CD4-positive, alpha-beta T cell treated with Interferon gamma for 1 hour (primary cell): ENCODE results near the gene RFTN1.

Source experiments
- DNase-seq: peaks from one replicate; pipeline ENCODE4 v3.0.0-alpha.2; 2020

Gene RFTN1

DNA sequence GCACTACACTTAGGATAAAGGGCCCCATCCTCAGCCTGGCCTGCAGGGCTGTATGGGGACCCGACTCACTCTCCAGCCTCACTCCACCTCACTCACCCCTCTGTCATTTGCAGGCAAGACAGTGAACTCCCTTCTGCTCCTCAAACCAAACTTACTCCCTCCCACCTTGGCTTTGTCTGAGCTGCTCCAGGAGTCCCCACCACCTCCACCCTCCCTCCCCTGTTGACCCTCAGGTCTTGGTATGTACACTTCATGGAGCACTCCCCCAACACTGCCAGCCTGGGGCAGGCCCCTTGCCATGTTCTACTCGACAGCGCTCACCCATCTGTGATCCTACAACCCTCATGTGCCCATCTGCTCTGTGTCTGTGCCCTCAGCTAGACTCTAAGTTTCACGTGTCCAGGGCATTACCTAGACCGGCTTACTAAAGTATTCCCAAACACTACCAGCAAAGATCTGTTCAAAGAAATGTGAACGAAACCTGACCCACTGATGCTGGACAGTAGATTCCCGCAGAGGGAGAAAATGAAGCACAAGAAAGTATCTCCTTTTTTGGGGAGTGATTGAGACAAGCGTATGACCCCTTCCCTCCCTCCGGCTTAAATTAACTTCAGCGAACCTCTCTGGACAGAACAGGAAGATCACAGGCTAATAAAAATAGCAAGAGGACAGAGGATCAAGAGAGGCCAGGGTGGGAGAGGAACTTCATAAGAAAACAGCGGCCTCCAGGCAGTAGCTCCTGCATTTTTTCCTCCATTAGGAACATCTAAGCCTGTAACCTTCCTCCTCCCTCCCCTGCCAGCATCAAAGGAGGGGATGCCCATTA, 113.2 kb downstream of the RFTN1 start:
- DNase-seq = no peak

GRCh38 chr3:16399473-16399872, 114.0 kb downstream of the RFTN1 start:
- no peak for DNase-seq

DNA sequence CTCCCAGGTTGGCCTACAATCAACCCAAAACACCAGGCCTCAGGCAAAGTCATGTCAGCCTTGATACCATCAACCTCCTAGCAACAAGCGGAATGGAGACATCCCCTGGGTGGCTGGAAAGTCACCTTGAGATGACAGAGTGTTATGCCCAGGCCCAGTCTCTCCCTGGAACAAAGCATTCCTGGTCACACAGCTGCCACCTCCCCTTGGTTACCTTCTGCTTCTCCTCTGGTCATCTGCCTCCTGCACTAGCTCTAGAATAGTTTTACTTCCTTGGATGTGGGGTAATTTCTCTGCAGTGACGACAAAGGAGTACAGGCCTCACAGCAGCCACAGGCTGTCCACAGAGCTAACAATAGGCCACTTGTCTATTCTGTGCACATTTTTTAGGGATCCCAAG, 114.9 kb downstream of the RFTN1 start:
- no peak for DNase-seq

DNA sequence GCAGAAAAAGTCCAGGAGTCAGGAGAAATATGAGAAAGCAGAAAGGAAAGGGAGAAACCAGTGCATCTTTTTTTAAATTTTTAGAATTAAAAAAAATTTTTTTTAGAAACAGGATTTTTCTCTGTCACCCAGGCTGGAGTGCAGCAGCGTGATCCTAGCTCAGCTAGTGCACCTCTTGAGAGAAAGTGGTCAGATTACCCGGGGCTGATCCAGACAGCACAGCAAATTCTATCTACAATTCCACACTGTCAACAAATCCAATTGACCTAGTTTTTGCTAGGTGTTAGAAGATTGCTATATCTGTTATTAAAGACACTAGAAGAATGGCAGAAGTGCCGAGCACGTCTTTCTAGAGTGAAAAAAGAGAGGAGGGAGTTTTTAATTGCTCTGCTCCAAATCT, 117.3 kb downstream of the RFTN1 start:
- DNase-seq = no peak

DNA sequence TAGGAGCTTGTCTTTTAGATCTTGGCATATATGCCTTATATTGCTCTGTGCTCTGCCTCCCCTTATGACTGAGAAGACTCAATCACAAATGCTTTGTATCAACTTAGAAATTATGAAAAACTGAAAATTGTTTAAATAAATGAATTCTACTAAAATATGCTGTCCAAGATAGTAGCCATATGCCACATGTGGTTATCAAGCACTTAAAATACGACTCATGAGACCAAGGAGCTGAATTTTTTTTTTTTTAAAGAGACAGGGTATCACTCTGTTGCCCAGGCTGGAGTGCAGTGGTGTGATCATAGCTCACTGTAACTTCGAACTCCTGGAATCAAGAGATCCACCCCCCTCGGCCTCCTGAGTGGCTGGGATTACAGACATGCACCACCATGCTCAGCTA, 118.3 kb downstream of the RFTN1 start:
- no peak for DNase-seq

DNA sequence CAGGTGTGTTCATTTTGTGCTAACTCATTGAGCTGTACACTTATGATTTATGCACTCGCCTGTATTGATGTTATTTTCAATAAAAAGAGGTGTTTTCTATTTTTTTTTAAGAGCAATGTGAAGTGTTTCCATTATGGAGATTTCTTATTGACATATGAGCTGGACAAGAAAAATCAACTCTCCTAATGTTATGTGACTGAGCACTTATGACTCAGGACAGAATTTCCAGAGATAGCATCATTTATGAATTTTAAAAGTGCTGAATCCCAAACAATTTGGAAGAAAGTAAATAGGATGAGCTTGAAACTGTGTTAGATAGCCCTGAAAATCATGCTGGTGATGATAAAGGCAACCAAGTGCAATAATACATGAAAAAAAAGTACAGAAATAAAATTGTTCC, 118.9 kb downstream of the RFTN1 start:
- no peak for DNase-seq

GRCh38 chr3:16392717-16393116, 120.8 kb downstream of the RFTN1 start:
- no peak for DNase-seq

GRCh38 chr3:16392065-16392464, 121.4 kb downstream of the RFTN1 start:
- no peak for DNase-seq

DNA sequence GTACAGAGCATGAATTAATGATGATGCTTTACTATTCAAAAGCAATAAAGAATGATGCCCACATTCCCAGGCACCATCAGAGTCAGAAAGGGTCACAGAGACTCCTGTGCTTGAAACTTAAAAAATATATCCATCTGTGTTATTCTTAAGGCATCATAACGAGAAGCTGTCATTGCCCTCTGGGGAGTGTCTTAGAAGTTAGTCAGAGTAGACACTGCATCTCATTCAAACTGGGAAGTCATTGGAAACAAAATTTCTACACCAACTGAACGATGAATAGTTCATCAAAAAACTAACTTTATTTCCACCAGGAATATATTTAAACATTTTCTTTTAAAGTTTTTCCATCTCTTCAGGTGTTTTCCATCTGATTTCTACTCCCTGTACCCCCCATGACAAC, 122.9 kb downstream of the RFTN1 start:
- DNase-seq = no peak

- DNase-seq = no peak
Measured at GRCh38 chr3:16388850-16389441, 124.6 kb downstream of the RFTN1 start.

- DNase-seq = no peak
Measured at GRCh38 chr3:16386561-16386960, 126.9 kb downstream of the RFTN1 start.

- DNase-seq = no peak
Measured at GRCh38 chr3:16385151-16385550, 128.3 kb downstream of the RFTN1 start.

GRCh38 chr3:16383864-16384263, 129.6 kb downstream of the RFTN1 start:
- no peak for DNase-seq

DNA sequence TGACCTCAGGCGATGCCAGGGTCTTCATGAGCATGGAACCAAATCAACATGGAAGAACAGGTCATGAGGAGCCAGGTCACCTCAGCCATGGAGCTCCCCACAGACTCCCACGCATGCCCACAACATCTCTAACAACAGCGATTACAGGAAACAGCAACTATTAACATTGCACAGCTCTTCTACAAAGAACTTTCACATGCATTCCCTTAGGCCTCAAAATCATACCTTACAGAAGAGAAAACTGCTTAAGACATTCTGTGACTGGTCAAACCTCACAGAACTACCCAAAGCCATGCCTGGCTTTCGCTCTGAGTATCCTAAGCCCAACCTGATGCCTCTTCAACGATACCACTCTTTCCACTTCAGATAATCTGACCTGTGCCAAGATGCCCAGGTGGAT, 130.7 kb downstream of the RFTN1 start:
- no peak for DNase-seq

DNA sequence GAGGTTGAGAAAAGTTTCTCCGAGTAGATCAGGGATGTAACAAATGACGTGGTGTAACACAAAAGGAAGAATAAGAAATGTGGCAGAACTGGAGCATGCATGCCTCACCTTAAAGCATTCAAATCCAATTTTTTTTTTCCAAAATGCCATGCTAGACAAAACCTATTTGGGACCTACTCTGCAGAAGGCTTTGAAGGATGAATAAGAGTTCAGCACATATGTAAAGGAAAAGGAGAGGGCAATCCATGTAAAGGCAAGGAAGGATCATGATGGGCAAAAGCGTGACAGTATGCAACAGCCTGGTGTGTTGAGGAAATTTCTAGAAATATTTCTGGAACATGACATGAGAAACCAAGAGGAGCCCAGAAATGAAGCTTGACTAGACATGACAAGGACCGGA, 132.1 kb downstream of the RFTN1 start:
- DNase-seq = no peak

DNA sequence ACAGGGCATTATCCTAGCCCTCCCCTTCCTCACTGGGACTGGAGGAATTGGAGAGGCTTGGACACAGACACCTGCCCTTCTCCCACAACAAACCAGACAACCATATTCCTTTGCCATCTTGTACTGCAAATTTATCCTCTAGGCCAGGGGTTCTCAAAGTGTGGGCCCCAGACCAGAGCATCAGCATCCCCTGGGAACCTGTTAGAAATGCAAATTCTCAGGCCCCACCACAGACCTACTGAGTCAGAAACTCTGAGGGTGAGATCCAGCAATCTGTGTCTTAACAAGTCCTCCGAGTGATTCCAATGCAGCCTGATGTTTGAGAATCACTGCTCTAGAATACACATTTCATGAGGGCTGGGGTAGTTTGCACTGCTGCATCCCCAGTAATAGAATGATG, 133.1 kb downstream of the RFTN1 start:
- no peak for DNase-seq

GRCh38 chr3:16379838-16380237, 133.7 kb downstream of the RFTN1 start:
- DNase-seq = no peak

GRCh38 chr3:16378920-16379319, 134.6 kb downstream of the RFTN1 start:
- no peak for DNase-seq

DNA sequence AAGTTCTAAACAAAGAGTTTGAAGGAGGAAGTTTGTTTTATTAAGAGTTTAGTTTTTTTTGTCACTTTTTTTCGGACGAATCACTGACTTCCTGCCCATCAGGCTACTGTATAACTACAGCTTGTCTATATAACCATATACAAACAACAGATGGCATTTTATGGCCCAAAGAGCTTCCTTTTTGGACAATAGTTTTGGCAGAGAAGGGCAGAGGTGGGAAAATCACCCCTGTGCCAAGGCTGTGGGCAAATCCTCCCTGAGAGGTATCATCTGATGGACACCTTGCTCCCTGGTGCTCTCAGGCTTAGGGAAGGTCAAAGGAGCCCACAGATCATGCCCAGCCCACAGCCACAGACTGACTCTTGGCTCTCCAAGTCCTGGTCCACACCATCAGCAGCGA, 135.1 kb downstream of the RFTN1 start:
- no peak for DNase-seq

DNA sequence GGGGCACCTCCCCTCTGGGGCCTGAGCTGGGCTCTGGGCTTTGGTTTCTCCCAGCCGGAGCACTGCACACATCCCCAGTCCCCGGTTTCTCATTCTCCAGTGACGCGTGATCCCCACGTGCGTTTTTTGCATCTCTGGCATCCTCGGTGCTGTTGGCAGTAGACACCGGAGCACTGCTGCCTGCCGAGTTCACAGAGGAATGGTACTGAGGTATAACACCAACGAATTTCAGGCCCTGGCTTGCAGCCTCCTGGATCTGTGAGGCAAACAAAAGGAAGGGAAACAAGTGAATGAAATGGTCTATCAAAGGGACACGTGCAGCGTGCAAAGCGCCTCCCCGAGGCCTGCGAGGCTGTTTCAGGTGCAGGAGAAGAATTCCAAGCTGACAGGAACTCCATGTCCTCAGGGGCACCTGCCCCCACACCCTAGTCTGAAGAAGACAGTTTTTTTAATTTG, 135.6 kb downstream of the RFTN1 start:
- no peak for DNase-seq

DNA sequence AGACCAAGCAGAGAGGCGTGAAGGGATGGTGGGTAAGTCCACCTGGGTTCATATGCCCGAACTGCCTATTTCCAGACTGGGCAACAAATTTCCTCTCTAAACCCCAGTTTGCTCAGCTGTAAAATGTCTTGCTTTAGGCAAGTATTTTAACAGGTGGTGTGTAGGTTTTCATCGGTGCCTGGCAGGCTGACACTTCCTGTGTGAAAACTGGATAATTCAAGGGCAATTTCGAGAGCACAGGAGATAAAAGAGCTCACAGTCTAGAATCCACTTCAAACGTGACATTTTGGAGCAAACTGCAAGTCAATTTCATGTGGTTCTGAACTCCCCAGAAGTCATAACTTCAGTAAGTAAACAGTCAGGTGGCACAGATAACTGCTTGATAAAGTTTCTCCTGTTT, 136.3 kb downstream of the RFTN1 start:
- peak; percentile 21 for DNase-seq

GRCh38 chr3:16375891-16376290, 137.6 kb downstream of the RFTN1 start:
- DNase-seq = no peak

DNA sequence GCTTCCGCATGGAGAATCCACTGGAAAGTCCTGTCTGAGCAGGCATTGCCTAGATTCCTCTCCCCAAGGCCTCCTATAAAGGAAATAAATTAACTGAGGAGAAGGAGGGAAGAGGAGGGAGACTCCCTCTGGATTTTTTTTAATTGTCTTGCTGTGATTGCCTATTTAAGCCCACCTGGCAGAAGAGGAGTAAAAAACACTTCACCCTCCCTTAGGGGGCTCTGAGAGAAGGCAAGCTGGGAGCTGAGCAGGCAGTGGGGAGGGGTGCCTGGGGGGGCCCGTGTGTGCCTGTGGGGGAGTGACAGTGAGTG, 138.6 kb downstream of the RFTN1 start:
- no peak for DNase-seq

DNA sequence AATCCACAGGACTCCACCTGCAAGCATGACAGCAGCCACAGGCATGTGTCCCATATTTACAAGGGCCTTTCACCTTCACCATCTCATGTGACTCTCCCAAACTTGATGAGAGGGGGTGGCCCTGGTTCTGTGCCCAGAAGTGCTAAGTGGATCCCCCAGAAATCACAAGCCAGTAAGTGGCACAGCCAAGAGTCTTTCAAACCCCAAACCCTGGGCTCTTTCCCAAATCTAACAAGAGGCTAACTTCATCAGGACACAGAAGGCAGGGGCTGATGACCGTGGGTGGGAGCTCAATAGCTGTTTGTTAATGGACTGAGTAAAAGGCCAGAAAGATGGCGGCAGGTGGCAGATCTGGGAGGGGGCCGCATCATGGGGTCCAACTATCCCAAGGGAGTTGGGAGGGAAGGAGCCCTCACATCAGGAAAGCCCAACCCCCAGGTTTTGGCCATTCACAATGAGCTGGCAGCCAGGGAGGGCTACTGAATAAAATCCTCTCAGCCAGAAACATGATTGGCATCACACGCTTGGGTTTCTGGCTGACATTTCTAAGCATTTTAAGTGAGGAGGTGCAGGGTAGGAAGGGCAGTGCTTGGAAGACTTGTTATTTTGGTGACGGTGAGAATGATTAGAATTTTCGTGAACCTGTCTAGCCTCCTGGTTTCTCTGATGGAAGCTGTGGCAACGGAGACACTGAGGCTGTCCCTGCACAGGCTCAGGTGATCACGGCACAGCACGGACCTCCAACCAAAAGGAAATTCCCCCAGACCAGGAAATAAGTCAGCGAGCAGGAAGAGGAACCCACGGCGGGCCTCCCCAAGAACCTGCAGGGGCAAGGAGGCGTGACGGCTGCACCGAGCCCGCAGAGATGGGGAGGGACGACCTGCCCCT, 139.2 kb downstream of the RFTN1 start:
- DNase-seq = peak; percentile 36
